ENCODE results near the gene STN1.

DNA sequence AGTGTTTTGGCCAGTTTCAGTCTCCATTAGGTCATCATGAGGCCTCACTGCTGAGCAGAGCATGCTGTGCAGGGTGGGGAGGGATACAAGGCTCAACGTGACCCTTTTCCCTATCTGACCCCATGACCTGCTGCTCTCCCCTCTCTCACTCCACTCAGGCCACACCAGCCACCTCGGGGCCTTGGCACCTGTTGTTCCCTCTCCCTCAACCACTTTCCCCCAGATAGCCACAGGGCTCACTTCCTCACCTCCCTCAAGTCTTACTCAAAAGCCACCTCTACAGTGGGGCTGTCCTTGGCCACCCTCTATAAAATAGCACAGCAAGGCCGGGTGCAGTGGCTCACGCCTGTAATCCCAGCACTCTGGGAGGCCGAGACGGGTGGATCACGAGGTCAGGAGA is 76.5 kb downstream of the STN1 start:
- TF ChIP-seq POLR2A (IDR thresholded peaks at IDR 0.05; ENCODE audit: borderline replicate concordance, extremely low read depth, insufficient read depth, insufficient read length) (no peak), EZH2 (IDR thresholded peaks at IDR 0.05) (no peak), RAD21 (IDR thresholded peaks at IDR 0.05; ENCODE audit: low read depth) (no peak), YY1 (IDR thresholded peaks at IDR 0.05; ENCODE audit: extremely low read depth, insufficient replicate concordance, low read depth, low read length) (no peak), POLR2AphosphoS5 (IDR thresholded peaks at IDR 0.05; ENCODE audit: low read depth, low read length) (no peak), TCF7L2 (IDR thresholded peaks at IDR 0.05; ENCODE audit: borderline replicate concordance, extremely low read depth, insufficient read depth, insufficient read length) (no peak), ZNF274 (IDR thresholded peaks at IDR 0.05; ENCODE audit: low read depth, low read length) (no peak), CEBPB (IDR thresholded peaks at IDR 0.05; ENCODE audit: low read depth) (no peak)
- TF ChIP-seq, protein P1, sequence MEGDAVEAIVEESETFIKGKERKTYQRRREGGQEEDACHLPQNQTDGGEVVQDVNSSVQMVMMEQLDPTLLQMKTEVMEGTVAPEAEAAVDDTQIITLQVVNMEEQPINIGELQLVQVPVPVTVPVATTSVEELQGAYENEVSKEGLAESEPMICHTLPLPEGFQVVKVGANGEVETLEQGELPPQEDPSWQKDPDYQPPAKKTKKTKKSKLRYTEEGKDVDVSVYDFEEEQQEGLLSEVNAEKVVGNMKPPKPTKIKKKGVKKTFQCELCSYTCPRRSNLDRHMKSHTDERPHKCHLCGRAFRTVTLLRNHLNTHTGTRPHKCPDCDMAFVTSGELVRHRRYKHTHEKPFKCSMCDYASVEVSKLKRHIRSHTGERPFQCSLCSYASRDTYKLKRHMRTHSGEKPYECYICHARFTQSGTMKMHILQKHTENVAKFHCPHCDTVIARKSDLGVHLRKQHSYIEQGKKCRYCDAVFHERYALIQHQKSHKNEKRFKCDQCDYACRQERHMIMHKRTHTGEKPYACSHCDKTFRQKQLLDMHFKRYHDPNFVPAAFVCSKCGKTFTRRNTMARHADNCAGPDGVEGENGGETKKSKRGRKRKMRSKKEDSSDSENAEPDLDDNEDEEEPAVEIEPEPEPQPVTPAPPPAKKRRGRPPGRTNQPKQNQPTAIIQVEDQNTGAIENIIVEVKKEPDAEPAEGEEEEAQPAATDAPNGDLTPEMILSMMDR (IDR thresholded peaks at IDR 0.05 in 2 of 3, conservative IDR thresholded peaks at IDR 0.05 in 1 of 3; ENCODE audit: borderline replicate concordance in 1 of 3, insufficient read depth in 1 of 3, low read depth in 2 of 3, low read length in 2 of 3), result no peak
- TF ChIP-seq, protein P2, sequence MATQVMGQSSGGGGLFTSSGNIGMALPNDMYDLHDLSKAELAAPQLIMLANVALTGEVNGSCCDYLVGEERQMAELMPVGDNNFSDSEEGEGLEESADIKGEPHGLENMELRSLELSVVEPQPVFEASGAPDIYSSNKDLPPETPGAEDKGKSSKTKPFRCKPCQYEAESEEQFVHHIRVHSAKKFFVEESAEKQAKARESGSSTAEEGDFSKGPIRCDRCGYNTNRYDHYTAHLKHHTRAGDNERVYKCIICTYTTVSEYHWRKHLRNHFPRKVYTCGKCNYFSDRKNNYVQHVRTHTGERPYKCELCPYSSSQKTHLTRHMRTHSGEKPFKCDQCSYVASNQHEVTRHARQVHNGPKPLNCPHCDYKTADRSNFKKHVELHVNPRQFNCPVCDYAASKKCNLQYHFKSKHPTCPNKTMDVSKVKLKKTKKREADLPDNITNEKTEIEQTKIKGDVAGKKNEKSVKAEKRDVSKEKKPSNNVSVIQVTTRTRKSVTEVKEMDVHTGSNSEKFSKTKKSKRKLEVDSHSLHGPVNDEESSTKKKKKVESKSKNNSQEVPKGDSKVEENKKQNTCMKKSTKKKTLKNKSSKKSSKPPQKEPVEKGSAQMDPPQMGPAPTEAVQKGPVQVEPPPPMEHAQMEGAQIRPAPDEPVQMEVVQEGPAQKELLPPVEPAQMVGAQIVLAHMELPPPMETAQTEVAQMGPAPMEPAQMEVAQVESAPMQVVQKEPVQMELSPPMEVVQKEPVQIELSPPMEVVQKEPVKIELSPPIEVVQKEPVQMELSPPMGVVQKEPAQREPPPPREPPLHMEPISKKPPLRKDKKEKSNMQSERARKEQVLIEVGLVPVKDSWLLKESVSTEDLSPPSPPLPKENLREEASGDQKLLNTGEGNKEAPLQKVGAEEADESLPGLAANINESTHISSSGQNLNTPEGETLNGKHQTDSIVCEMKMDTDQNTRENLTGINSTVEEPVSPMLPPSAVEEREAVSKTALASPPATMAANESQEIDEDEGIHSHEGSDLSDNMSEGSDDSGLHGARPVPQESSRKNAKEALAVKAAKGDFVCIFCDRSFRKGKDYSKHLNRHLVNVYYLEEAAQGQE (IDR thresholded peaks at IDR 0.05; ENCODE audit: low read depth), result no peak
- TF ChIP-seq, protein P3, sequence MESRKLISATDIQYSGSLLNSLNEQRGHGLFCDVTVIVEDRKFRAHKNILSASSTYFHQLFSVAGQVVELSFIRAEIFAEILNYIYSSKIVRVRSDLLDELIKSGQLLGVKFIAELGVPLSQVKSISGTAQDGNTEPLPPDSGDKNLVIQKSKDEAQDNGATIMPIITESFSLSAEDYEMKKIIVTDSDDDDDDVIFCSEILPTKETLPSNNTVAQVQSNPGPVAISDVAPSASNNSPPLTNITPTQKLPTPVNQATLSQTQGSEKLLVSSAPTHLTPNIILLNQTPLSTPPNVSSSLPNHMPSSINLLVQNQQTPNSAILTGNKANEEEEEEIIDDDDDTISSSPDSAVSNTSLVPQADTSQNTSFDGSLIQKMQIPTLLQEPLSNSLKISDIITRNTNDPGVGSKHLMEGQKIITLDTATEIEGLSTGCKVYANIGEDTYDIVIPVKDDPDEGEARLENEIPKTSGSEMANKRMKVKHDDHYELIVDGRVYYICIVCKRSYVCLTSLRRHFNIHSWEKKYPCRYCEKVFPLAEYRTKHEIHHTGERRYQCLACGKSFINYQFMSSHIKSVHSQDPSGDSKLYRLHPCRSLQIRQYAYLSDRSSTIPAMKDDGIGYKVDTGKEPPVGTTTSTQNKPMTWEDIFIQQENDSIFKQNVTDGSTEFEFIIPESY (IDR thresholded peaks at IDR 0.05; ENCODE audit: extremely low read depth, insufficient replicate concordance, low read length), result no peak
